ENCODE data around the gene NR4A2.
"Not testable (repeated sequence)": the region's sequence is repeated elsewhere in the genome, so short reads cannot be mapped to it uniquely, and the experiment has no call there.

The NR4A2 gene

GRCh38 chr2:156317631-156318030 lies 14.9 kb downstream of the NR4A2 start:
- no peak for ATAC-seq
- Mint-ChIP-seq H3K36me3 (no peaks in the 10 kb centered on the region), H3K9me3 (no peaks in the 10 kb centered on the region), H3K4me1 (peaks cover 23% of the 10 kb centered on the region), H3K4me3 (no peak overlapping the region), H3K27ac (no peak overlapping the region)
- DNase-seq (ENCODE audit: low spot score in 2 of 2) = no peak

- Mint-ChIP-seq H3K27ac (no peak overlapping the region), H3K9me3 (no peaks in the 10 kb centered on the region), H3K4me1 (peaks cover 10% of the 10 kb centered on the region), H3K36me3 (no peaks in the 10 kb centered on the region), H3K4me3 (no peak overlapping the region)
- DNase-seq (ENCODE audit: low spot score in 2 of 2) (no peak), ATAC-seq (no peak)
These were observed 20.5 kb downstream of the NR4A2 start for GRCh38 chr2:156311976-156312375.

GRCh38 chr2:156310773-156311172 lies 21.7 kb downstream of the NR4A2 start:
- no peaks in the 10 kb centered on the region for H3K36me3 Mint-ChIP-seq
- H3K27ac Mint-ChIP-seq = no peak overlapping the region
- DNase-seq (ENCODE audit: low spot score in 2 of 2) = no peak
- H3K4me1 Mint-ChIP-seq = peaks cover 10% of the 10 kb centered on the region
- H3K9me3 Mint-ChIP-seq = no peaks in the 10 kb centered on the region
- no peak for ATAC-seq
- no peak overlapping the region for H3K4me3 Mint-ChIP-seq

- ATAC-seq (no peak), DNase-seq (ENCODE audit: low spot score in 2 of 2) (no peak)
- Mint-ChIP-seq H3K36me3 (no peaks in the 10 kb centered on the region), H3K4me3 (no peak overlapping the region), H3K27ac (no peak overlapping the region), H3K4me1 (peaks cover 10% of the 10 kb centered on the region), H3K9me3 (no peaks in the 10 kb centered on the region)
These were observed 22.6 kb downstream of the NR4A2 start for GRCh38 chr2:156309917-156310316.

- Mint-ChIP-seq H3K36me3 (no peaks in the 10 kb centered on the region), H3K4me1 (peaks cover 10% of the 10 kb centered on the region), H3K4me3 (no peak overlapping the region), H3K9me3 (no peaks in the 10 kb centered on the region), H3K27ac (peak overlapping the region; percentile 27)
- DNase-seq (ENCODE audit: low spot score in 2 of 2) (no peak), ATAC-seq (no peak)
These were observed 23.4 kb downstream of the NR4A2 start for GRCh38 chr2:156309167-156309566.

GRCh38 chr2:156306821-156307220 lies 25.7 kb downstream of the NR4A2 start:
- Mint-ChIP-seq H3K9me3 (no peaks in the 10 kb centered on the region), H3K4me1 (peaks cover 10% of the 10 kb centered on the region), H3K27ac (no peak overlapping the region), H3K36me3 (no peaks in the 10 kb centered on the region), H3K4me3 (no peak overlapping the region)
- ATAC-seq (no peak), DNase-seq (ENCODE audit: low spot score in 2 of 2) (no peak)

GRCh38 chr2:156305121-156305520 lies 27.4 kb downstream of the NR4A2 start:
- no peak overlapping the region for H3K27ac Mint-ChIP-seq
- no peak overlapping the region for H3K4me3 Mint-ChIP-seq
- peaks cover 10% of the 10 kb centered on the region for H3K4me1 Mint-ChIP-seq
- DNase-seq (ENCODE audit: low spot score in 2 of 2) = no peak
- H3K36me3 Mint-ChIP-seq = no peaks in the 10 kb centered on the region
- no peak for ATAC-seq
- peaks cover 1% of the 10 kb centered on the region for H3K9me3 Mint-ChIP-seq

- ATAC-seq = no peak
- peaks cover 4% of the 10 kb centered on the region for H3K9me3 Mint-ChIP-seq
- no peaks in the 10 kb centered on the region for H3K36me3 Mint-ChIP-seq
- H3K4me1 Mint-ChIP-seq = no peaks in the 10 kb centered on the region
- H3K27ac Mint-ChIP-seq = no peak overlapping the region
- DNase-seq (ENCODE audit: low spot score in 2 of 2) = no peak
- no peak overlapping the region for H3K4me3 Mint-ChIP-seq
These were observed 32.2 kb downstream of the NR4A2 start for GRCh38 chr2:156300337-156300736.

GRCh38 chr2:156294945-156295580 lies 37.5 kb downstream of the NR4A2 start:
- H3K36me3 Mint-ChIP-seq = no peaks in the 10 kb centered on the region
- DNase-seq (ENCODE audit: low spot score in 2 of 2) = no peak
- peak; percentile 62 for ATAC-seq
- no peak overlapping the region for H3K4me3 Mint-ChIP-seq
- H3K27ac Mint-ChIP-seq = no peak overlapping the region
- H3K4me1 Mint-ChIP-seq = no peaks in the 10 kb centered on the region
- peaks cover 3% of the 10 kb centered on the region for H3K9me3 Mint-ChIP-seq

GRCh38 chr2:156293382-156293781 lies 39.1 kb downstream of the NR4A2 start:
- H3K4me3 Mint-ChIP-seq, H3K36me3 Mint-ChIP-seq, ATAC-seq: not testable (repeated sequence)

GRCh38 chr2:156279446-156280150 lies 52.9 kb downstream of the NR4A2 start:
- Mint-ChIP-seq H3K9me3 (no peaks in the 10 kb centered on the region), H3K4me1 (no peaks in the 10 kb centered on the region), H3K27ac (no peak overlapping the region), H3K4me3 (no peak overlapping the region), H3K36me3 (no peaks in the 10 kb centered on the region)
- peak; percentile 24 for ATAC-seq
- no peak for DNase-seq (ENCODE audit: low spot score in 2 of 2)

More at GRCh38 chr2:156293382-156293781, 39.1 kb downstream of the NR4A2 start:
- not testable (repeated sequence) for H3K4me1 Mint-ChIP-seq; DNase-seq (ENCODE audit: low spot score in 2 of 2); H3K27ac Mint-ChIP-seq; H3K9me3 Mint-ChIP-seq
